HG03439 (cell line): ENCODE data around the gene SLC2A10.
A peak's percentile ranks its signal among the peaks of the same experiment; 100 is the strongest.

Source experiments
- ATAC-seq: cut with Tn5 transposase; IDR thresholded peaks from one replicate; pipeline ENCODE4 v1.9.1; 2021; ENCODE audit warnings: mild to moderate bottlenecking, moderate library complexity; ENCODE audit not compliant: unreplicated experiment

SLC2A10 gene

GRCh38 chr20:46681032-46681854 lies 28.2 kb upstream of the SLC2A10 start:
- no peak for ATAC-seq

DNA sequence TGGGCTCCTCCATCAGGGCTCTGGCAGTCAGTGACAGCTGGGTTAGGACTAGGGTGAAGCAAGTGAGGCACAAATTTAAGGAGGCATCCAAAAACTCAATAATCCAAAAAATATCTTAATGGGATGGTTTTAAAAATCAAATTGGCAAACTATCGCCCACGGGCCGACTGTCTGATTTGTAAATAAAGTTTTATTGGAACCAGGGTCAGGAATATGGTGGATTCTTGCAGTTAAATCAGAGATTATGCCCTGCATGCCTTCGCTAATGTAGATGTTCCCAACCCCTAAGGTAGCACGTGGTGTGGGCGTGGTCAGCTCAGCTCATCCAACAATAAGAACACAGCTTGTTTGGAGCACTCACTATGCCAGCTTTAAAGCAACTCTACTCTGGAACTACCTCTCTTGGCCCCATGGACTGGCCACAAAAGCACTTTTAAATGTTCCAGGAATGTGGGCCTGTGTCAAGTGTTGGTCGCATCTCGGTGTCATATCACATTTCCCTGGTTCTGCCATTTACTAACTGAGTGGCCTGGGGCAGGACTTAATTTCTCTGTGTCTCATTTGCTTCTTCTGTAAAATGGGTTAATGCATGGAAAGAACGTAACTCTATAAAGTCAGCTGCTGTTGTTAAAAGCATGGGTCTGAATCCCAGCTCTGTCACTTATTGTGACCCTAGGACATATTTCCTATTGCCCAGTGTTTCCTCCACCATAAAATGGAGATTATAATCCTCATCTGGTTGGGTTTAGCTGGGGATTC lies 27.2 kb upstream of the SLC2A10 start:
- ATAC-seq = no peak

- ATAC-seq = no peak
Measured at GRCh38 chr20:46683011-46683667, 26.3 kb upstream of the SLC2A10 start.

DNA sequence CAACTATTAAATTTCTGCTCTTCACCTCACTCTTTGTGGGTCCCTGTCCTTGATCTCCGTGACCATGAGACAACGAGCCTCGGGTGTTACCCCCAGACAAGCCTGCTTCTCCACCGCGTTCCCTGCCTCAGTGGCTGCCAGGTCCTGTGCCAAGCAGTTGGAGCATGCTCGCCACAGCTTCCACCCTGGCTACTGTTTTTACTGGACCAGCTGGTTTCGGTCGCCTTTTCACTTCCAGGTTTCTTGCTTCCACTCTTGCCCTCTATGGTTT lies 25.8 kb upstream of the SLC2A10 start:
- no peak for ATAC-seq

DNA sequence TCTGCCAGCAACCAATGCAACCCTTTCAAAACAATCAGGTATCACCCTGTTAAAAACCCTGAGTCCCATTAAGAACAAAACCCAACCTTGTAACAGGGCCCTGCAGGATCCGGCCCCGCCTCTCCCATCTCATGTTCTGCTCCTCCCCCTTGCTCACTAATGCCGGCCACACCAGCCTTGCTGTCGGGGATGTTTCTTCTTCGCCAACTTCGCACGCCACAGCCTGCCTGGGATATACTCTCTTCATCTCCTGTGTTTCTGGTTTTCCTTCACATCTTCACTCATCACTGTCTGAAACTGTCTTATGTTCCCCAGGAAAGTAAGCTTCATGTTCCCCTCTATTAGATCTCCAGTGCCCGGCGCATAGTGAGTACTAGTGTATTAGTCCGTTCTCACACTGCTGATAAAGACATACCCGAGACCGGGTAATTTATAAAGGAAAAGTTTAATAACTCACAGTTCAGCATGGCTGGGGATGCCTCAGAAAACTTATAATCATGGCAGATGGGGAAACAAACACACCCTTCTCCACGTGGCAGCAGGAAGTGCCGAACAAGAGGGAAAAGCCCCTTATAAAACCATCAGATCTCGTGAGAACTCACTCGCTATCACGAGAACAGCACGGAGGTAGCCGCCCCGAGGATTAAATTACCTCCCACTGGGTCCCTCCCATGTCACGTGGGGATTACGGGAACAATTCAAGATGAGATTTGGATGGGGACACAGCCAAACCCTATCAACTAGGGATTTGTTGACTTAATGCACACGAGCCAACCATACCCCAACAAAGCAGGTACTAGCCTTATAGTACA lies 25.3 kb upstream of the SLC2A10 start:
- ATAC-seq = no peak

GRCh38 chr20:46688151-46689081 lies 21.0 kb upstream of the SLC2A10 start:
- no peak for ATAC-seq

- peak; percentile 96 for ATAC-seq
Measured at GRCh38 chr20:46689082-46689753, 20.2 kb upstream of the SLC2A10 start, which contains the start of gene TP53RK. Gene TP53RK, minus strand, starts transcription at chr20:46689444. Its CDS starts 30 bp downstream, at chr20:46689414.

GRCh38 chr20:46689754-46690085 lies 19.7 kb upstream of the SLC2A10 start:
- no peak for ATAC-seq

- ATAC-seq = no peak
Measured at GRCh38 chr20:46690219-46691106, 19.0 kb upstream of the SLC2A10 start.

DNA sequence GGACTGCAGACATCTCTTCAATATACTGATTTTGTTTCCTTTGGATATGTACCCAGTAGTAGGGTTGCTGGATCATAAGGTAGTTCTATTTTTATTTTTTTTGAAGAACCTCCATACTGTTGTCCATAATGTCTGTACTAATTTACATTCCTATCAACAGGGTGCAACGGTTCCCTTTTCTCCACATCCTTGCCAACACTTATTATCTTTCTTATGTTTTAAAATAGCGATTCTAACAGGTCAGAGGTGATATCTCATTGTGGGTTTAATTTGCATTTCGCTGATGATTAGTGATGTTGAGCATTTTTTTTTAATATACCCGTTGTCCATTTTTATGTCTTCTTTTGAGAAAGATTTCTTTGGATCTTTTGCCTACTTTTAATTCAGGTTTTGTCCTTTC lies 18.3 kb upstream of the SLC2A10 start:
- ATAC-seq = no peak

- ATAC-seq = no peak
Measured at GRCh38 chr20:46694484-46694883, 15.0 kb upstream of the SLC2A10 start.

- no peak for ATAC-seq
Measured at GRCh38 chr20:46695892-46696291, 13.6 kb upstream of the SLC2A10 start.

- ATAC-seq = no peak
Measured at GRCh38 chr20:46696791-46697279, 12.6 kb upstream of the SLC2A10 start.

DNA sequence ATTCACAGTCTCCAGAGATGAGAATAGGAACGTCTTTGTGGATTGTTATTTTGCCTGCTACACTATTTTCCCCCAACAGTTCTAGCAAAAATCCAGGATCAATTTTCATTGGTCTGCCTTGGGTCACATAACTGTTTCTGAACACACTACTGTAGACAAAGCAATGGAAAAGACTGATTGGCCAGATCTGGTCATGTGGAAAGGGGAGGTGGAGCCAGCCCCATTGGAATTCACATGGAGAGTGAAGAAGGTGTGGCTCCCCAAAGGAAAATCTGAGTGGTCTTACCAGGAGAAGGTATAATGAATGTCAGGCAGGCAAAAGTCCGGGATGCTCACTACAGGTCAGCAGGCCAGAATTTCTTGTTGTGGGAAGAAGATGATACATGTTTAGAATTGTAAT lies 10.7 kb upstream of the SLC2A10 start:
- ATAC-seq = no peak

- ATAC-seq = no peak
Measured at GRCh38 chr20:46699651-46700359, 9.6 kb upstream of the SLC2A10 start.

DNA sequence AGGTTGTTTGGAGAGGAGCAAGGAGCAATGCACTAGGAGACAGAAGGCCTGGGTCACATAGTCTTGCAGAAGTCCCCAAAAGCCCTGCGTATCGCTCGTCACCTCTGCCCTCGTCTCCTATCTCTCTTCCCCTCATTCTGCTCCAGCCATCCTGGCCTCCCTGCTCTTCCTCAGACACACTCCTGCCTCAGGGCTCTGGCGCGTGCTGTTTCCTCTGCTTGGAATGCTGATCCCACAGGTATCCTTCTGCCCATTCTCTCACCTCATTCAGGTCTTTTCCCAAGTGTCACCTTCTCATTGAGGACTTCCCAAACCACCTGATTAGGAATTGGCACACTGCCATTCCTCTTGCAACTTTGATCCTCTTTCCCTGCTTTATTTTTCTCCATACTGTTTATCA lies 9.0 kb upstream of the SLC2A10 start:
- no peak for ATAC-seq

- ATAC-seq = no peak
Measured at GRCh38 chr20:46701057-46701456, 8.4 kb upstream of the SLC2A10 start.

GRCh38 chr20:46701556-46701955 lies 7.9 kb upstream of the SLC2A10 start:
- no peak for ATAC-seq
